ENCODE results near the gene NAA15.

- TF ChIP-seq, protein P1, sequence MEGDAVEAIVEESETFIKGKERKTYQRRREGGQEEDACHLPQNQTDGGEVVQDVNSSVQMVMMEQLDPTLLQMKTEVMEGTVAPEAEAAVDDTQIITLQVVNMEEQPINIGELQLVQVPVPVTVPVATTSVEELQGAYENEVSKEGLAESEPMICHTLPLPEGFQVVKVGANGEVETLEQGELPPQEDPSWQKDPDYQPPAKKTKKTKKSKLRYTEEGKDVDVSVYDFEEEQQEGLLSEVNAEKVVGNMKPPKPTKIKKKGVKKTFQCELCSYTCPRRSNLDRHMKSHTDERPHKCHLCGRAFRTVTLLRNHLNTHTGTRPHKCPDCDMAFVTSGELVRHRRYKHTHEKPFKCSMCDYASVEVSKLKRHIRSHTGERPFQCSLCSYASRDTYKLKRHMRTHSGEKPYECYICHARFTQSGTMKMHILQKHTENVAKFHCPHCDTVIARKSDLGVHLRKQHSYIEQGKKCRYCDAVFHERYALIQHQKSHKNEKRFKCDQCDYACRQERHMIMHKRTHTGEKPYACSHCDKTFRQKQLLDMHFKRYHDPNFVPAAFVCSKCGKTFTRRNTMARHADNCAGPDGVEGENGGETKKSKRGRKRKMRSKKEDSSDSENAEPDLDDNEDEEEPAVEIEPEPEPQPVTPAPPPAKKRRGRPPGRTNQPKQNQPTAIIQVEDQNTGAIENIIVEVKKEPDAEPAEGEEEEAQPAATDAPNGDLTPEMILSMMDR (IDR thresholded peaks at IDR 0.05; ENCODE audit: insufficient read depth, low read length) = no peak
- TF ChIP-seq REST (IDR thresholded peaks at IDR 0.05; ENCODE audit: insufficient replicate concordance, low read depth) (no peak), SPI1 (IDR thresholded peaks at IDR 0.05; ENCODE audit: borderline replicate concordance, low read depth) (no peak), GABPA (IDR thresholded peaks at IDR 0.05; ENCODE audit: low read depth) (no peak), POLR2AphosphoS5 (IDR thresholded peaks at IDR 0.05; ENCODE audit: low read depth) (no peak)
These were observed 26.5 kb upstream of the NAA15 start for GRCh38 chr4:139274790-139275189.

Data from HL-60 (cell line).